Transverse colon (tissue), 4 donors: ENCODE results near the gene GNB4. TPM values are rescaled to one million over a fixed set of nuclear protein-coding genes. Genes with fewer than 3 reads are reported as not detected.
A peak's percentile ranks its signal among the peaks of the same experiment; 100 is the strongest.

Source experiments
- DNase-seq: peaks from one replicate; pipeline ENCODE4 v3.0.0-alpha.2; 2019
- H3K27ac ChIP-seq, 4 donors: fragments of 200-600 bp; sonication (generic); 2 replicates each; pipeline ENCODE4 v1.5.1; 2016 to 2018; ENCODE audit warnings: inconsistent platforms in 4 of 4
- H3K27me3 ChIP-seq: fragments of 200-600 bp; sonication (generic); 2 replicates; pipeline ENCODE4 v1.5.1; 2017; ENCODE audit warnings: inconsistent platforms
- H3K36me3 ChIP-seq, 4 donors: fragments of 200-600 bp; sonication (generic); 2 replicates each; pipeline ENCODE4 v1.5.1; 2017 to 2019; ENCODE audit warnings: inconsistent platforms in 4 of 4
- H3K4me1 ChIP-seq, 4 donors: fragments of 200-600 bp; sonication (generic); 2 replicates each; pipeline ENCODE4 v1.5.1; 2017 to 2020; ENCODE audit warnings: inconsistent platforms in 4 of 4
- H3K4me3 ChIP-seq, 4 donors: fragments of 200-600 bp; sonication (generic); 1 replicate in 1 of 4; 2 replicates in 3 of 4; pipeline versions ENCODE4 v1.5.1 to v1.6.1; 2017 to 2019; ENCODE audit warnings: inconsistent platforms in 4 of 4
- H3K9me3 ChIP-seq, 2 donors: fragments of 200-600 bp; sonication (generic); 2 replicates each; pipeline ENCODE4 v1.5.1; 2017 to 2019; ENCODE audit warnings: inconsistent platforms in 2 of 2
- CTCF ChIP-seq, 5 experiments: fragments of 200-600 bp in 3 of 5; fragments of 450-650 bp in 2 of 5; sonication (generic) in 3 of 5; IDR thresholded peaks; 1 replicate in 2 of 5; 2 replicates in 3 of 5; pipeline ENCODE4 v1.5.1; 2016 to 2017; ENCODE audit warnings: antibody characterized with exemption in 5 of 5, inconsistent platforms in 3 of 5, mild to moderate bottlenecking in 2 of 5, moderate library complexity in 1 of 5
- EP300 ChIP-seq: sonication (generic); formaldehyde crosslinking; IDR thresholded peaks from one replicate; pipeline ENCODE4 v1.6.1; 2017; ENCODE audit warnings: antibody characterized with exemption, low read depth
- POLR2A ChIP-seq: fragments of 450-650 bp; IDR thresholded peaks from one replicate; pipeline ENCODE4 v1.6.1; 2016; ENCODE audit warnings: antibody characterized with exemption, mild to moderate bottlenecking, moderate library complexity
- POLR2AphosphoS5 ChIP-seq, 3 donors: sonication (generic); formaldehyde crosslinking; IDR thresholded peaks; one replicate each; pipeline ENCODE4 v1.6.1; 2016; ENCODE audit warnings: antibody characterized with exemption in 3 of 3
- WGBS, 2 donors: methylation state at CpG; one replicate each; pipeline ENCODE4 v1.1.5; 2018; ENCODE audit warnings: low coverage in 1 of 2; 5-methylcytosine and 5-hydroxymethylcytosine counted together
- in situ Hi-C, 4 donors: fragments of 200-750 bp; cut with MboI; loops; one replicate each; pipeline versions ENCODE4 v1.15.0 to v1.15.1; 2017; ENCODE audit warnings: low sequenced_read_pairs in 3 of 4, low pct_ligation_motif_present in 1 of 4, low pct_unique_long_range_greater_than_20kb in 1 of 4
- intact Hi-C: fragments of 100-400 bp; cut with DNase I; formaldehyde crosslinking; loops from one replicate; pipeline ENCODE4 v1.15.1; 2023; ENCODE audit warnings: low total_unique reads
- total RNA-seq, 4 donors: library from RNA; depleted of rRNA; stranded (reverse); fragments of >200 nt; gene quantifications; one replicate each; pipeline ENCODE4 v1.1.0, GENCODE V29; 2016

GNB4 gene
- total RNA-seq, 4 donors from 2014 or later, result 9.0 to 11.6 (median 10.2) TPM

DNA sequence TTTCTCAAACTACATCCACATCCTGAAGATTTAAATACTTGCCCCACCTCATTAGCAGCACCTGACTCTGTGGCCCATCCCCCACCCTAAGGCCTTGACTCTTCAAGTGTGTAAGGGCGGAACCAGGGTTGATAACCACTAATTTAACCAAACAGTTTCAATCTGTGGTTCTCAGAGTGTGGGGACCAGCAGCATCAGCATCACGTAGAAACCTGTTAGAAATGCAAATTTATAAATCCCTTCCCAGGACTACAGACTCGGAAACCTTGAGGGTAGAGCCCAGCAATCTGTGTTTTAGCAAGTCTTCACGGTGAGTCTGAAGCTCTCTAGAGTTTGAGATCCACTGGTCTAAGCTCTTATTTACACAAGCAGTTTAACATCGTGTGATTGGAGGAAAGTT is 12.4 kb downstream of the GNB4 start:
- no peak overlapping the region for H3K4me3 ChIP-seq
- peaks cover 0 to 9% (median 2%) of the 10 kb centered on the region in 4 donors for H3K4me1 ChIP-seq
- H3K36me3 ChIP-seq, result no peaks in the 10 kb centered on the region
- in situ Hi-C loops (loop anchor here in 1 of 4 donors (25.0 kb wide), 1 partner anchor 123 kb away; the partner anchor contains the start of gene ACTL6A), intact Hi-C loops (no loop called here)
- 35 to 60% methylated on average over 4 to 5 of the region's 5 CpGs for WGBS, 2 donors
- TF ChIP-seq EP300 (no peak), POLR2AphosphoS5 (IDR thresholded peaks at IDR 0.05) (no peak), POLR2A (no peak), CTCF (IDR thresholded peaks at IDR 0.05) (no peak)
- DNase-seq, result no peak
- no peak overlapping the region for H3K27ac ChIP-seq
- no peaks in the 10 kb centered on the region for H3K9me3 ChIP-seq
- no peaks in the 10 kb centered on the region for H3K27me3 ChIP-seq

DNA sequence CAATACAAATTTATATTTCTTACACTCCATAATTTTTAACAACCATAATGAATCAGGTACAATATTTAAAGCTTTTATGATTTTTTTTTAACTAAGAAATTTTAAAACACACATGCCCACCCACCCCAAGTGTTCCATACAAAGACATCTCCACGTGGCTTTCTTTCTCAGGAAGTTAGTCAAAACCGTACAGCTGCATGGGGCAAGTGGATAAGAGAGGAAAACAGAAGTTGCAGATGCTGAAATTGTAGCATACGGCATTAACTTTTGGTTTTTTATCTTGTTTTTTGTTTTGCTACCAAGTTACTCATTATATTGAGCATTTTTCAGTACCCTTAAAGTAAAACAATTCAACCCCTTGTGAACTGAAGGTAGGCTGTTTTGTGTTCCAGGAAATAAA is 14.8 kb downstream of the GNB4 start:
- in situ Hi-C loops, result loop anchor here in 1 of 4 donors (25.0 kb wide), 1 partner anchor 126 kb away; the partner anchor contains the start of gene ACTL6A
- TF ChIP-seq POLR2AphosphoS5 (IDR thresholded peaks at IDR 0.05), result no peak
- no peak for TF ChIP-seq CTCF (IDR thresholded peaks at IDR 0.05)
- TF ChIP-seq POLR2A, result no peak
- TF ChIP-seq EP300, result no peak
- Histone ChIP-seq H3K27ac (peak overlapping the region in 1 of 4 donors; percentile 9), H3K4me3 (no peak overlapping the region), H3K27me3 (no peaks in the 10 kb centered on the region), H3K9me3 (no peaks in the 10 kb centered on the region), H3K36me3 (no peaks in the 10 kb centered on the region), H3K4me1 (peaks cover 0 to 27% (median 5%) of the 10 kb centered on the region in 4 donors)
- intact Hi-C loops, result no loop called here
- 55 to 62% methylated on average over 3 of the region's 3 CpGs for WGBS, 2 donors
- no peak for DNase-seq

DNA sequence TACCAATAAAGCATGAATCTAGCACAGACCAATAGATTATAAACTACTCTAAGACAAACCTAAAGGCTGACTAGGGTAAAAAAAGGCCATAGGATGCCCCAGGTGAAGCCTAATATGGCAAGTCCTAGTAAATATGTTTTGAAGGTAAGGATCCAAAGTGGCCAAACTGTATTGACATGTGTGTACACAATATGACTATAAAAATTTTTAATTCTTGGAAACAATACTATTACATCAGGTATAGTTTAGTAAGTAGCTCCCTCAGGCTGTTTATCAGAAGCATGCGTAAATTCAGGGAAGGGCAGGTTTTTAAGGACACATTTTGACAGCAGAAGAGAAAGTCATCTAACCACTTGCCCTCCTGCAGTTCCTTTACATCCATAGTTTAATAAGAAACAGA is 18.8 kb downstream of the GNB4 start:
- Histone ChIP-seq H3K27ac (peak overlapping the region in 2 of 4 donors; percentile 4 to 38), H3K4me1 (peaks cover 0 to 23% (median 3%) of the 10 kb centered on the region in 4 donors), H3K27me3 (no peaks in the 10 kb centered on the region), H3K4me3 (no peak overlapping the region), H3K36me3 (no peaks in the 10 kb centered on the region), H3K9me3 (no peaks in the 10 kb centered on the region)
- in situ Hi-C loops, result loop anchor here in 1 of 4 donors (25.0 kb wide), 1 partner anchor 130 kb away; the partner anchor contains the start of gene ACTL6A
- WGBS, 2 donors, result 67 to 73% methylated on average over 1 of the region's 1 CpG
- no peak for DNase-seq
- intact Hi-C loops, result no loop called here
- TF ChIP-seq POLR2A (no peak), CTCF (IDR thresholded peaks at IDR 0.05) (no peak), POLR2AphosphoS5 (IDR thresholded peaks at IDR 0.05) (no peak), EP300 (no peak)

DNA sequence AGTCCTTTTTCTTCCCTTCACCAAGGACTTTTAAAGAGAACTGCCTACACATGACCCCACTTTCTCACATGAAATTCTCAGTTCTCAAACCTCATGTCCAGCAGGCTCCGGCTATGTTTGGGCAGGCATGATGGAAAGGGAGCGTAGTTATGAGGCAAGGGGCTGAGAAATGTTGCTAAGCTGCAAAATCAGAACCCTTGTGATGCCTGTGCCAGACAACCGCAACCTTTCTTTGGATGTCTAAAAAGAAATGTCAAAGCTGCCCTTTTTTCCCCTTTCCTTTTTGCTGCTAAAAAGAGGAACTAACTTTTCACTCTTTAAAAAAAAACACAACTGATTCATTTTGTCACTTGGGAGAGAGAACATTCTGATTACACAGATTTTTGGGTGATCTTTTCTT is 19.2 kb downstream of the GNB4 start:
- no peak overlapping the region for H3K4me3 ChIP-seq
- H3K27ac ChIP-seq, result peak overlapping the region in 3 of 4 donors; percentile 4 to 38 (median 22)
- H3K4me1 ChIP-seq, result peaks cover 0 to 23% (median 3%) of the 10 kb centered on the region in 4 donors
- in situ Hi-C loops (loop anchor here in 1 of 4 donors (25.0 kb wide), 1 partner anchor 130 kb away; the partner anchor contains the start of gene ACTL6A), intact Hi-C loops (no loop called here)
- no peaks in the 10 kb centered on the region for H3K36me3 ChIP-seq
- no peaks in the 10 kb centered on the region for H3K9me3 ChIP-seq
- H3K27me3 ChIP-seq, result no peaks in the 10 kb centered on the region
- WGBS, 2 donors, result 44 to 63% methylated on average over 1 to 3 of the region's 3 CpGs
- no peak for DNase-seq
- no peak for TF ChIP-seq POLR2AphosphoS5 (IDR thresholded peaks at IDR 0.05)
- no peak for TF ChIP-seq CTCF (IDR thresholded peaks at IDR 0.05)
- TF ChIP-seq POLR2A, result no peak
- no peak for TF ChIP-seq EP300
